Heart left ventricle (tissue), 13 donors: ENCODE results near the gene PMM2.

Experiments
- POLR2A ChIP-seq, 2 donors: fragments of 450-650 bp; IDR thresholded peaks; one replicate each; pipeline ENCODE4 v1.6.1; 2017; ENCODE audit warnings: antibody characterized with exemption in 2 of 2, mild to moderate bottlenecking in 2 of 2, moderate library complexity in 2 of 2
- TF ChIP-seq, protein P1 (sequence below), 12 donors: fragments of 200-600 bp; sonication (generic) in 4 of 12; IDR thresholded peaks; one replicate each; pipeline versions ENCODE4 v1.5.0 to v1.8.0; 2018 to 2022; ENCODE audit warnings: antibody characterized with exemption in 12 of 12, mild to moderate bottlenecking in 5 of 12
- donor health status: ischemic (EF 13 %, LVEDD 7.1; RV severe dilation, severe dysfunction).
- donor health status: DM: no; HTN: yes; CAD: no.
- donor health status: DM: no; HTN: no; CAD: no.
- donor health status: ischemic (EF 25% LVEDD 6.9; RV normal size, moderate dysfunction).
- donor health status: ischemic (EF 25% LVEDD 5.7; RV mildly dilated, moderate dysfunction).
- donor health status: ischemic (EF 35%, LVEDD 5.7; RV mildly dilated, moderate dysfunction).
- donor health status: nonischemic (EF 11% LVEDD 7.7; RV severe dilation, severe dysfunction).
- donor health status: DM: yes; HTN: yes; CAD: no.
- donor health status: PGD.
- donor health status: ischemic (EF 29% LVEDD 5.4; RV normal size, mild dysfunction).
- donor health status: nonischemic (EF 23%, LVEDD 6.1; RV moderate dilation, normal function).

DNA sequence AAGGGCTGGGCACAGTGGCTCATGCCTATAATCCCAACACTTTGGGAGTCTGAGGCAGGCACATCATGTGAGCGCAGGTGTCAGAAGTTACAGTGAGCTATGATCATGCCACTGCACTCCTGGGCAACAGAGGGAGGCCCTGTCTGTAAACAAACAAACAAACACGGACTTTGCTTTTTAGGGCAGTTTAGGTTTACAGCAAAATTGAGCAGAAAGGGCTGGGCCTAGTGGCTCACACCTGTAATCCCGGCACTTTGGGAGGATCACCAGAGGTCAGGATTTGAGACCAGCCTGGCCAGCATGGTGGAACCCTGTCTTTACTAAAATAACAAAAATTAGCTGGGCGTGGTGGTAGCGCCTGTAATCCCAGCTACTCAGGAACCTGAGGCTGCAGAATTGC lies 74.4 kb downstream of the PMM2 start:
- TF ChIP-seq POLR2A (IDR thresholded peaks at IDR 0.05), result no peak
- TF ChIP-seq, protein P1, sequence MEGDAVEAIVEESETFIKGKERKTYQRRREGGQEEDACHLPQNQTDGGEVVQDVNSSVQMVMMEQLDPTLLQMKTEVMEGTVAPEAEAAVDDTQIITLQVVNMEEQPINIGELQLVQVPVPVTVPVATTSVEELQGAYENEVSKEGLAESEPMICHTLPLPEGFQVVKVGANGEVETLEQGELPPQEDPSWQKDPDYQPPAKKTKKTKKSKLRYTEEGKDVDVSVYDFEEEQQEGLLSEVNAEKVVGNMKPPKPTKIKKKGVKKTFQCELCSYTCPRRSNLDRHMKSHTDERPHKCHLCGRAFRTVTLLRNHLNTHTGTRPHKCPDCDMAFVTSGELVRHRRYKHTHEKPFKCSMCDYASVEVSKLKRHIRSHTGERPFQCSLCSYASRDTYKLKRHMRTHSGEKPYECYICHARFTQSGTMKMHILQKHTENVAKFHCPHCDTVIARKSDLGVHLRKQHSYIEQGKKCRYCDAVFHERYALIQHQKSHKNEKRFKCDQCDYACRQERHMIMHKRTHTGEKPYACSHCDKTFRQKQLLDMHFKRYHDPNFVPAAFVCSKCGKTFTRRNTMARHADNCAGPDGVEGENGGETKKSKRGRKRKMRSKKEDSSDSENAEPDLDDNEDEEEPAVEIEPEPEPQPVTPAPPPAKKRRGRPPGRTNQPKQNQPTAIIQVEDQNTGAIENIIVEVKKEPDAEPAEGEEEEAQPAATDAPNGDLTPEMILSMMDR (IDR thresholded peaks at IDR 0.05), result no peak
